GM12872 (cell line): ENCODE data around the gene IGFBP7.

Source experiments
- CTCF ChIP-seq: IDR thresholded peaks from 3 replicates; pipeline ENCODE4 v1.5.1; 2011; ENCODE audit warnings: low read depth, mild to moderate bottlenecking, low read length, moderate library complexity; ENCODE audit not compliant: insufficient read depth

IGFBP7 gene

DNA sequence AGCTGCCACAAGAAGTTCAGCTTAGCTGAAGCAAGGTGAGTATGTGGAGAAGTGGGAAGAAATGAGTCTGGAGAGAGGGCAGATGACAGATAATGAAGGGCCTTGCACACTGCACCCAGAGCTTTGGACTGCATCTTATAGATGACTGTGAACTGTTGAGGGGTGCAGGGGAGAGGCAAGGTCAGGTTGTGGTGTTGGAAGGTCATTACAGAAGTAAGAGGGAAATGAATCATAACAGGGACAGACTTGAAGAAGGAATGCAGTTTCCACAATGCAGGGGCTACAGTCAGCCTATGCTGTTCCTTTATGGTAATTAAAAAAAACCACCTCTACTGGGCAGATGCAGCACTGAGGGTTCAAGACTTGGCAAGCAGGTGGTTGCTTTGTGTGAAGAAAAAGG lies 4.8 kb upstream of the IGFBP7 start:
- TF ChIP-seq CTCF: no peak

DNA sequence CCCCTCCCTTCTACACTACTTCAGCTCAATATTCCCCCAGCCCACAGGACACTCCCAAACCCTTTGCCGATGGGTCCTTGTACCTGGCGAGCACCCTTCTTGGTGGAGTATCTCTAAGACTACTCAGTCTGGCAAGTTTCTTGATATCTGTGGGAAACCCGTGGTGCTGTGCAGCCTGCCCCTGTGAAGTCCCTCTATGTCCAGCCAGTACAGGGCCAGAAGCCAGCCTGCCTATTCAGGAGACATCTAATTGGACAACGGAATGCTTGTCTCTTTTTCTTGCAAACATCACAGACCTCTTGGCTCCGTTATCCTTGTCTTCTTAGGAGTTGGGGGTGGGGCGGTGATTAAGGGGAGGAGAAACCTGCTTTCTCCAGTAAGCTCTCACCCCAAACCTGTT lies 3.7 kb upstream of the IGFBP7 start:
- no peak for TF ChIP-seq CTCF

DNA sequence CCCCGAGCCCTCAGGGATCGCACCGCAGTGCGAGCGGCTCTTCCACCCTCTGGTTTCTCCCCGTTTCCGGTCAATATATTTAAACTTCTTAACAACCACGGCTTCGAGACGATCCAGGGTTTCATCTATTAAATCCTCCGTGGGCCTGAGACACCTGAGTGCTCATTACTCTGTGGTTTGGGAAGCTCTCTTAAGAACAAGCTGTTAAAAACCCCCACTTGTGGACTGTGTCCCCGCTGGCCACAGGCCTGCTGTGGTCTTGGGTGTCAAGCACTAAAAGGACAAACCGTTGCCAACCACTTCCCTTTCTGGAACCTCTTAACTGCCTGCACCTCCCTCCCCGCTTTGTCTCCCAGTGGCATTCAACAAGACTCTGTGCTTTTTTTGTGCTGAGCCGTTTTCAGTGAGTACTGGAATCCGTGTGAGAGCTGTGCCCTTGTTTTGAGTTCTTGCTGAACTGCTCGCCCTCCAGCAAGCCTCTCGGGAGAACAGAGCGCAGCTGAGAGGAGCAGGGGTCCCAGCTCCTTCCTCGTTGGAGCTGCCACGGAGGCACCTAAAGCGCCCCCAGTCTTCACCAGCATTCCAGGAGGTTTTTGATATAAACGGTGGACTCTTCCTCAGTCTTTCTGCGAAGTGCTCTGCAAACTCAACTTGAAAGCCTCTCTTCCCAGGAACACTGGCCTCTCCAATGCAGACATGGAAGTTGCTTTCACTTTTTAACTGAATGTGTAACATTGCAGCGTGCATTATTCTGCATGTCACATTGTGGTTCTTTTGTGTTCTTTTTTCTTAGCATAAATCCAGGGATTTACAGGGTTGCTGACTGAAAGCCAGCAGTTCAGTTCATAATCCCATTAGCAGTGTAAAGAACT lies 691 bp upstream of the IGFBP7 start:
- TF ChIP-seq CTCF: no peak

DNA sequence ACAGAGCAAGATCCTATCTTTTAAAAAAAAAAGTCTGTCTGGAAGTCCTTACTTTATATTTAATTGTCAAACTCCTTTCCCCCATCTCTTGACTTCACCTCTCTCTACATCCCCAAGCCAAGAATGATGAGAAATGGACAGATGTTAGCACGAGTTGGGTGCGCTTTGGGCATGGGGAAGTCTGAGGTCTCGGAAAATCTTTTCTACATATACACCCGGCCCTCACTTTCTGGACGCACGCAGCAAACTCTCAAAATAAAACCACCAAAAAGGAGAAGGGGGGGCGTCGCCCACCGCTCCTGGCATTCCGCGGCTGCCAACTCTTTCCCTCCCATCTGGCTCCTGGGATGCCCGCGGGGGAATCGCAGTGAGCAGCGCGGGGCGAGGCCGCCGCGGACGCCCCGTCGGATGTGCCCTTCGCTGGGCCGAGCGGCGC lies 756 bp downstream of the IGFBP7 start:
- TF ChIP-seq CTCF: no peak

- TF ChIP-seq CTCF: no peak
These were observed 4.0 kb downstream of the IGFBP7 start for GRCh38 chr4:57106181-57106580.

- no peak for TF ChIP-seq CTCF
These were observed 5.3 kb downstream of the IGFBP7 start for GRCh38 chr4:57104706-57105560.

DNA sequence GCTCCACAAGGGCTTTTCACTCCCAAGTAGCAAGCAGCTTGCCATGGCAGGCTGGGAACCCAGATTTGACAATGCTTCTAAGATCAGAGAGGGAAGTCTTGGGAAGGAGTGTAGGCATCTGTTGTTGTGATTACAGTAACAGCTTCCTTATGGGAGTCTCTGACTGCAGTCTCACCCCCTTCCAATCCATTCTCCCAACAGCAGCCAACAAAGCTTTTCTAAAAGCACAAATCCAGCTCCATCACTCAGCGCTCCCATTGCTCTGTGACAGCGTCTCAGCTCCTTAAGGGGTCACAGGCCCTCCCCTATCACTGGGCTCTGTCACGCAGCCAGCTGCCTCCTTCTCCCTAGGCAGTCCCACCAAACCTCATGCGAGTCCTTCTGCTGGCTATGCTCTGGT lies 7.1 kb downstream of the IGFBP7 start:
- no peak for TF ChIP-seq CTCF
